HG02610 (cell line): ENCODE measurements around the gene DPPA3.
"Not testable (repeated sequence)": the region's sequence is repeated elsewhere in the genome, so short reads cannot be mapped to it uniquely, and the experiment has no call there.

Source experiments
- ATAC-seq: cut with Tn5 transposase; IDR thresholded peaks from one replicate; pipeline ENCODE4 v1.9.1; 2021; ENCODE audit warnings: mild to moderate bottlenecking, moderate library complexity; ENCODE audit not compliant: unreplicated experiment

DPPA3 gene

GRCh38 chr12:7729746-7730145, 18.5 kb downstream of the DPPA3 start:
- no peak for ATAC-seq

GRCh38 chr12:7730984-7731383, 19.8 kb downstream of the DPPA3 start:
- ATAC-seq: not testable (repeated sequence)

GRCh38 chr12:7731486-7731885, 20.3 kb downstream of the DPPA3 start:
- ATAC-seq: no peak

- no peak for ATAC-seq
Observed at GRCh38 chr12:7732993-7733392, 21.8 kb downstream of the DPPA3 start.

GRCh38 chr12:7747246-7747645, 36.0 kb downstream of the DPPA3 start, which contains the start of gene CLEC4C:
CLEC4C (minus strand) TSS chr12:7747375; CDS start chr12:7747348, 27 bp downstream.
- ATAC-seq: no peak

GRCh38 chr12:7748852-7749251, 37.6 kb downstream of the DPPA3 start:
- ATAC-seq: no peak

GRCh38 chr12:7749442-7749841, 38.2 kb downstream of the DPPA3 start:
- no peak for ATAC-seq

- ATAC-seq: no peak
Observed at GRCh38 chr12:7750350-7750749, 39.1 kb downstream of the DPPA3 start.

GRCh38 chr12:7751394-7751793, 40.2 kb downstream of the DPPA3 start:
- no peak for ATAC-seq

GRCh38 chr12:7751941-7752922, 41.0 kb downstream of the DPPA3 start:
- not testable (repeated sequence) for ATAC-seq

- not testable (repeated sequence) for ATAC-seq
Observed at GRCh38 chr12:7755668-7756067, 44.4 kb downstream of the DPPA3 start.

GRCh38 chr12:7756993-7757392, 45.8 kb downstream of the DPPA3 start:
- no peak for ATAC-seq

- no peak for ATAC-seq
Observed at GRCh38 chr12:7758766-7759140, 47.5 kb downstream of the DPPA3 start.
